ENCODE results near the gene TAOK3.

DNA sequence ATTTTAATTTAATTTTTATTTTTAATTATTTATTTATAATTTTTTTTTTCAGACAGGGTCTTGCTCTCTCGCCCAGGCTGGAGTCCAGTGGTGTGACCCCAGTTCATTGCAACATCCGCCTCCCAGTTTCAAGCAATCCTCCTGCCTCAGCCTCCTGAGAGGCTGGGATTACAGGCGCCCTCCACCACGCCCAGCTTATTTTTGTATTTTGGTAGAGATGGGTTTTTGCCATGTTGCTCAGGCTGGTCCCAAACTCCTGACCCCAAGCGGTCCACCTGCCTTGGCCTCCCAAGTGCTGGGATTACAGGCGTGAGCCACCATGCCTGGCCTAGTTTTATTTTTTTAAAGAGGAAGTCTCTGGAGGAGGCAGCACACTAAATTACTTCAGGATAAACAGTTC, 250.4 kb downstream of the TAOK3 start:
- no peak for TF ChIP-seq CTCF (IDR thresholded peaks at IDR 0.05; ENCODE audit: low read length)
- TF ChIP-seq EZH2 (IDR thresholded peaks at IDR 0.05; ENCODE audit: borderline replicate concordance, low read length): no peak

Data from OCI-LY1 (cell line).